H1 (cell line): ENCODE results near the gene CXCL1. TPM values are rescaled to one million over a fixed set of nuclear protein-coding genes. Genes with fewer than 3 reads are reported as not detected.
"Not testable (repeated sequence)": the region's sequence is repeated elsewhere in the genome, so short reads cannot be mapped to it uniquely, and the experiment has no call there.

ENCODE experiments used
- CTCF ChIA-PET: fragments of 300-600 bp; sonication (Branson Sonifier 250); formaldehyde crosslinking; loops from one replicate; lab custom pipeline; 2021; ENCODE audit not compliant: partially characterized antibody; lab: Charles Lee
- POLR2A ChIA-PET: fragments of 300-600 bp; sonication (Branson Sonifier 250); formaldehyde crosslinking; loops from one replicate; lab custom pipeline; 2021; ENCODE audit warnings: inconsistent platforms; ENCODE audit not compliant: partially characterized antibody; lab: Charles Lee
- DNase-seq, 2 experiments: peaks; one replicate each; pipeline versions ENCODE4 v3.0.0 to v3.0.0-alpha.2; 2010 to 2022; ENCODE audit warnings: low spot score in 2 of 2, low read depth in 1 of 2, mixed read lengths in 1 of 2
- FAIRE-seq: peaks from 2 replicates; lab custom pipeline; 2011; peaks lifted over from hg19 to GRCh38; lab: Jason Lieb, UNC
- H2AFZ ChIP-seq: 2 replicates; pipeline ENCODE4 v1.8.1; 2012; ENCODE audit warnings: low read length, inconsistent platforms
- H2AK5ac ChIP-seq: 2 replicates; pipeline ENCODE4 v1.6.1; 2013; ENCODE audit warnings: low read depth, low read length
- H2BK120ac ChIP-seq: replicated peaks from 2 replicates; pipeline ENCODE3; 2013; ENCODE audit warnings: low read depth, low read length, inconsistent platforms
- H2BK12ac ChIP-seq: 2 replicates; pipeline ENCODE4 v1.6.1; 2013; ENCODE audit warnings: low read depth, low read length
- H2BK15ac ChIP-seq: 2 replicates; pipeline ENCODE4 v1.6.1; 2013; ENCODE audit warnings: low read length
- H2BK20ac ChIP-seq: 2 replicates; pipeline ENCODE4 v1.6.1; 2013; ENCODE audit warnings: low read length
- H2BK5ac ChIP-seq: 2 replicates; pipeline ENCODE4 v1.6.1; 2013; ENCODE audit warnings: low read depth, low read length
- H3K14ac ChIP-seq: 2 replicates; pipeline ENCODE4 v1.6.1; 2013; ENCODE audit warnings: inconsistent platforms; ENCODE audit not compliant: insufficient read length
- H3K18ac ChIP-seq: 2 replicates; pipeline ENCODE4 v1.6.1; 2013; ENCODE audit warnings: low read length; ENCODE audit errors: extremely low read depth
- H3K23ac ChIP-seq: 2 replicates; pipeline ENCODE4 v1.6.1; 2013; ENCODE audit warnings: inconsistent platforms; ENCODE audit not compliant: insufficient read length
- H3K23me2 ChIP-seq: 2 replicates; pipeline ENCODE4 v1.6.1; 2013; ENCODE audit warnings: low read depth, low read length
- H3K27ac ChIP-seq: 2 replicates; pipeline ENCODE4 v1.6.1; 2011; ENCODE audit warnings: low read depth, low read length, inconsistent platforms
- H3K27me3 ChIP-seq, 4 experiments: replicated peaks in 1 of 4; 1 replicate in 1 of 4; 2 replicates in 3 of 4; pipeline versions ENCODE4 v1.6.1 to v1.8.1; 2011 to 2013; ENCODE audit warnings: low read length in 3 of 4, mild to moderate bottlenecking in 3 of 4, inconsistent platforms in 2 of 4, mixed read lengths in 2 of 4, moderate library complexity in 1 of 4; ENCODE audit not compliant: control insufficient read depth in 3 of 4, insufficient read depth in 3 of 4; ENCODE audit errors: extremely low read depth in 1 of 4
- H3K36me3 ChIP-seq, 4 experiments: 2 replicates each; pipeline versions ENCODE4 v1.6.1 to v1.8.1; 2011 to 2013; ENCODE audit warnings: mild to moderate bottlenecking in 4 of 4, low read length in 3 of 4, moderate library complexity in 2 of 4, control low read depth in 1 of 4, inconsistent platforms in 1 of 4; ENCODE audit not compliant: insufficient read depth in 4 of 4, control insufficient read depth in 2 of 4
- H3K4ac ChIP-seq: replicated peaks from 2 replicates; pipeline ENCODE3; 2013; ENCODE audit warnings: low read length, low read depth, mixed read lengths, inconsistent platforms; ENCODE audit not compliant: insufficient read length
- H3K4me1 ChIP-seq, 4 experiments: replicated peaks in 1 of 4; 1 replicate in 1 of 4; 2 replicates in 3 of 4; pipeline versions ENCODE4 v1.6.1 to v1.8.1; 2011 to 2013; ENCODE audit warnings: low read length in 3 of 4, inconsistent platforms in 2 of 4, mixed read lengths in 1 of 4; ENCODE audit not compliant: insufficient read depth in 4 of 4, control insufficient read depth in 3 of 4
- H3K4me2 ChIP-seq, 2 experiments: 2 replicates each; pipeline versions ENCODE4 v1.6.1 to v1.8.1; 2011 to 2013; ENCODE audit warnings: low read depth in 2 of 2, low read length in 2 of 2, control low read depth in 1 of 2, inconsistent platforms in 1 of 2, mild to moderate bottlenecking in 1 of 2; ENCODE audit not compliant: insufficient read depth in 1 of 2
- H3K4me3 ChIP-seq, 4 experiments: fragments of 200-600, 300-600 bp in 1 of 4; sonication (generic), shearing (Covaris generic), sonication (Bioruptor Twin) in 1 of 4; 2 replicates each; pipeline versions ENCODE4 v1.5.1 to v1.8.1; 2011 to 2016; ENCODE audit warnings: low read length in 4 of 4, low read depth in 3 of 4, control low read depth in 2 of 4, inconsistent platforms in 2 of 4, mild to moderate bottlenecking in 2 of 4, mixed read lengths in 1 of 4, moderate library complexity in 1 of 4; ENCODE audit not compliant: insufficient read depth in 2 of 4; ENCODE audit errors: extremely low read depth in 1 of 4
- H3K56ac ChIP-seq: replicated peaks from 2 replicates; pipeline ENCODE3; 2013; ENCODE audit warnings: low read depth, mild to moderate bottlenecking, mixed read lengths, low read length, inconsistent platforms; ENCODE audit not compliant: insufficient read length
- H3K79me1 ChIP-seq: 2 replicates; pipeline ENCODE4 v1.6.1; 2013; ENCODE audit warnings: low read depth, low read length, control low read depth
- H3K79me2 ChIP-seq, 2 experiments: 2 replicates each; pipeline versions ENCODE4 v1.6.1 to v1.8.1; 2012 to 2013; ENCODE audit warnings: low read length in 2 of 2, mild to moderate bottlenecking in 2 of 2, inconsistent platforms in 1 of 2; ENCODE audit not compliant: insufficient read depth in 2 of 2, control insufficient read depth in 1 of 2
- H3K9ac ChIP-seq, 4 experiments: replicated peaks in 1 of 4; 1 replicate in 1 of 4; 2 replicates in 3 of 4; pipeline versions ENCODE4 v1.6.1 to v1.8.1; 2011 to 2013; ENCODE audit warnings: low read depth in 3 of 4, low read length in 3 of 4, control low read depth in 2 of 4, mild to moderate bottlenecking in 2 of 4, moderate library complexity in 2 of 4, inconsistent platforms in 1 of 4; ENCODE audit errors: extremely low read depth in 1 of 4
- H3K9me3 ChIP-seq, 2 experiments: 2 replicates each; pipeline versions ENCODE4 v1.6.1 to v1.8.1; 2012 to 2013; ENCODE audit warnings: mild to moderate bottlenecking in 2 of 2, moderate library complexity in 2 of 2, control low read depth in 1 of 2, inconsistent platforms in 1 of 2, low read depth in 1 of 2, low read length in 1 of 2, mixed read lengths in 1 of 2; ENCODE audit not compliant: insufficient read depth in 2 of 2
- H4K20me1 ChIP-seq, 2 experiments: replicated peaks in 1 of 2; 2 replicates each; pipeline versions ENCODE3 to v1.8.1; 2011 to 2013; ENCODE audit warnings: inconsistent platforms in 2 of 2, low read length in 2 of 2, mild to moderate bottlenecking in 1 of 2; ENCODE audit not compliant: insufficient read depth in 2 of 2, control insufficient read depth in 1 of 2
- H4K5ac ChIP-seq: 2 replicates; pipeline ENCODE4 v1.6.1; 2013; ENCODE audit warnings: low read length, low read depth, mixed read lengths, inconsistent platforms; ENCODE audit not compliant: insufficient read length
- H4K8ac ChIP-seq: 2 replicates; pipeline ENCODE4 v1.8.0; 2013; ENCODE audit warnings: mild to moderate bottlenecking, moderate library complexity, low read length, inconsistent platforms; ENCODE audit not compliant: insufficient read depth; ENCODE audit errors: extremely low read depth
- H4K91ac ChIP-seq: replicated peaks from 2 replicates; pipeline ENCODE3; 2013; ENCODE audit warnings: low read length, mixed read lengths, inconsistent platforms; ENCODE audit not compliant: insufficient read length
- ASH2L ChIP-seq: fragments of 200-600, 300-600 bp; sonication (generic); IDR thresholded peaks from one replicate; pipeline ENCODE4 v1.7.1; 2017; ENCODE audit warnings: low read length
- CBX5 ChIP-seq: fragments of 300-800, 300-1000 bp; sonication (generic); IDR thresholded peaks from 2 replicates; pipeline ENCODE4 v1.7.1; 2016; ENCODE audit warnings: antibody characterized with exemption, low read length, low read depth
- E2F6 ChIP-seq: IDR thresholded peaks from 2 replicates; pipeline ENCODE4 v1.6.1; 2012; ENCODE audit warnings: inconsistent platforms
- POU5F1 ChIP-seq: IDR thresholded peaks from 2 replicates; pipeline ENCODE4 v1.6.1; 2011; ENCODE audit warnings: low read depth, mild to moderate bottlenecking, low read length, moderate library complexity
- SAP30 ChIP-seq: fragments of 300-600 bp; sonication (generic); IDR thresholded peaks from 2 replicates; pipeline ENCODE4 v1.7.1; 2012; ENCODE audit warnings: low read length, moderate library complexity, mild to moderate bottlenecking, inconsistent platforms; ENCODE audit not compliant: insufficient read depth, insufficient replicate concordance
- SIX5 ChIP-seq: IDR thresholded peaks from 2 replicates; pipeline ENCODE4 v1.6.1; 2011; ENCODE audit warnings: mild to moderate bottlenecking, low read depth, low read length
- WGBS, 2 experiments: shearing (Covaris generic) in 1 of 2; methylation state at CpG; one replicate each; pipeline versions ENCODE4 v1.1.6 to v1.1.7; 2013 to 2015; ENCODE audit warnings: low lambda C conversion rate in 2 of 2, mixed read lengths in 2 of 2, inconsistent platforms in 1 of 2, low coverage in 1 of 2, missing lambda C conversion rate in 1 of 2; ENCODE audit not compliant: insufficient replicate concordance in 2 of 2, insufficient coverage in 1 of 2, insufficient read length in 1 of 2; ENCODE audit errors: extremely low coverage in 1 of 2, missing lambda C conversion rate in 1 of 2; 5-methylcytosine and 5-hydroxymethylcytosine counted together
- polyA plus RNA-seq, 7 experiments: library from polyadenylated mRNA; depleted of rRNA in 3 of 7; stranded (reverse) in 5 of 7; unstranded in 2 of 7; fragments of >200 nt in 5 of 7; fragments of 200-250 nt in 2 of 7; gene quantifications; 1 replicate in 5 of 7; 2 replicates in 1 of 7; 4 replicates in 1 of 7; pipeline versions ENCODE4 v1.2.1 to v1.2.3, GENCODE V29; 2011 to 2013; ENCODE audit warnings: missing spikeins in 2 of 7, mixed read lengths in 2 of 7
- total RNA-seq: library from RNA; stranded (reverse); fragmentation: NEBNext Ultra II Directional; extraction: Animal tissue kit (Norgen Biotek cat#: 25700); gene quantifications from 2 replicates; pipeline ENCODE4 v1.2.1, GENCODE V29; 2021

Gene CXCL1
- total and polyA plus RNA-seq, 2 of the 8 experiments (the other 6 are each of a cell fraction or from before 2014, with no cell fraction given): 0.77 to 0.80 TPM

- TF ChIP-seq ASH2L (no peak), E2F6 (no peak), SAP30 (no peak), SIX5 (no peak), CBX5 (no peak), POU5F1 (no peak)
These were observed 28.4 kb downstream of the CXCL1 start (continued) for GRCh38 chr4:73897380-73898136.

- POLR2A ChIA-PET, H3K27me3 ChIP-seq, H3K4me1 ChIP-seq, H3K27ac ChIP-seq, H2BK120ac ChIP-seq, H3K4ac ChIP-seq, H3K36me3 ChIP-seq, H3K56ac ChIP-seq, H3K23me2 ChIP-seq, H4K8ac ChIP-seq, H3K9me3 ChIP-seq, H4K91ac ChIP-seq, H2AK5ac ChIP-seq, H2BK15ac ChIP-seq, CTCF ChIA-PET, H3K9ac ChIP-seq, H3K18ac ChIP-seq, H2BK20ac ChIP-seq, H4K5ac ChIP-seq, FAIRE-seq, H3K4me3 ChIP-seq, H3K14ac ChIP-seq, H3K79me1 ChIP-seq, H3K79me2 ChIP-seq, H2BK5ac ChIP-seq, H2BK12ac ChIP-seq, H3K23ac ChIP-seq, DNase-seq, H4K20me1 ChIP-seq, H3K4me2 ChIP-seq, H2AFZ ChIP-seq: not testable (repeated sequence)
- WGBS, 2 experiments: 91% methylated on average over 3 of the region's 3 CpGs; no CpG with 5 or more reads in 1 of the 2 experiments
These were observed 30.1 kb downstream of the CXCL1 start for GRCh38 chr4:73899338-73899737.
